Aorta (tissue), 5 donors: ENCODE data around the gene BUD23. TPM values are rescaled to one million over a fixed set of nuclear protein-coding genes. Genes with fewer than 3 reads are reported as not detected.
"Not testable (repeated sequence)": the region's sequence is repeated elsewhere in the genome, so short reads cannot be mapped to it uniquely, and the experiment has no call there.

Experiments
- ATAC-seq: fragments of 200-7000 bp; cut with Tn5 transposase; one replicate; pipeline ENCODE4 v1.9.1; 2022; ENCODE audit warnings: moderate library complexity; ENCODE audit not compliant: low FRiP score
- DNase-seq, 2 donors: peaks; one replicate each; pipeline ENCODE4 v3.0.0-alpha.2; 2020
- H3K27ac ChIP-seq, 2 donors: one replicate each; pipeline ENCODE4 v1.5.1; 2013; ENCODE audit warnings: low read length in 2 of 2, mild to moderate bottlenecking in 2 of 2, moderate library complexity in 2 of 2, control low read depth in 1 of 2, inconsistent platforms in 1 of 2, low read depth in 1 of 2
- H3K27me3 ChIP-seq, 2 donors: one replicate each; pipeline ENCODE4 v1.6.1; 2013; ENCODE audit warnings: control low read depth in 1 of 2, low read length in 1 of 2, mild to moderate bottlenecking in 1 of 2, moderate library complexity in 1 of 2; ENCODE audit not compliant: insufficient read depth in 2 of 2, control insufficient read depth in 1 of 2
- H3K36me3 ChIP-seq, 2 donors: one replicate each; pipeline ENCODE4 v1.6.1; 2013; ENCODE audit warnings: control low read depth in 1 of 2, low read length in 1 of 2, mild to moderate bottlenecking in 1 of 2; ENCODE audit not compliant: insufficient read depth in 2 of 2, control insufficient read depth in 1 of 2
- H3K4me1 ChIP-seq, 2 donors: one replicate each; pipeline ENCODE4 v1.6.1; 2013; ENCODE audit warnings: low read length in 2 of 2, control low read depth in 1 of 2, mild to moderate bottlenecking in 1 of 2, moderate library complexity in 1 of 2; ENCODE audit not compliant: insufficient read depth in 2 of 2, control insufficient read depth in 1 of 2
- H3K4me3 ChIP-seq, 2 donors: one replicate each; pipeline ENCODE4 v1.5.1; 2013; ENCODE audit warnings: low read length in 2 of 2, control low read depth in 1 of 2, mild to moderate bottlenecking in 1 of 2
- H3K9me3 ChIP-seq: one replicate; pipeline ENCODE4 v1.6.1; 2013; ENCODE audit warnings: mild to moderate bottlenecking, low read length; ENCODE audit not compliant: control insufficient read depth
- WGBS, 2 donors: extraction: QIAGEN DNeasy Blood & Tissue Kit; methylation state at CpG; one replicate each; pipeline ENCODE4 v1.1.7; 2013; 5-methylcytosine and 5-hydroxymethylcytosine counted together
- intact Hi-C, 2 donors: fragments of 100-400 bp; cut with DNase I; formaldehyde crosslinking; loops; one replicate each; pipeline versions ENCODE4 v1.14.2 to v1.15.0; 2022
- polyA plus RNA-seq, 2 donors: library from polyadenylated mRNA; stranded (reverse); fragments of 200-250 nt; gene quantifications; one replicate each; pipeline ENCODE4 v1.2.3, GENCODE V29; 2013
- total RNA-seq, 2 donors: library from RNA; stranded (reverse); fragmentation: NEBNext Ultra II Directional; extraction: Animal tissue kit (Norgen Biotek cat#: 25700); gene quantifications; one replicate each; pipeline ENCODE4 v1.2.1, GENCODE V29; 2021
- donor health status: healthy with polysubstance abuse.
- donor health status: Bipolar disorder and iron deficiency.
- donor health status: DM: no; HTN: no; CAD: no.
- donor health status: DM: no; HTN: no; CAD: no.
- donor health status: DM: yes; HTN: yes; CAD: no.

Gene BUD23
- total and polyA plus RNA-seq, 4 donors, result 39.0 to 60.7 (median 43.9) TPM

DNA sequence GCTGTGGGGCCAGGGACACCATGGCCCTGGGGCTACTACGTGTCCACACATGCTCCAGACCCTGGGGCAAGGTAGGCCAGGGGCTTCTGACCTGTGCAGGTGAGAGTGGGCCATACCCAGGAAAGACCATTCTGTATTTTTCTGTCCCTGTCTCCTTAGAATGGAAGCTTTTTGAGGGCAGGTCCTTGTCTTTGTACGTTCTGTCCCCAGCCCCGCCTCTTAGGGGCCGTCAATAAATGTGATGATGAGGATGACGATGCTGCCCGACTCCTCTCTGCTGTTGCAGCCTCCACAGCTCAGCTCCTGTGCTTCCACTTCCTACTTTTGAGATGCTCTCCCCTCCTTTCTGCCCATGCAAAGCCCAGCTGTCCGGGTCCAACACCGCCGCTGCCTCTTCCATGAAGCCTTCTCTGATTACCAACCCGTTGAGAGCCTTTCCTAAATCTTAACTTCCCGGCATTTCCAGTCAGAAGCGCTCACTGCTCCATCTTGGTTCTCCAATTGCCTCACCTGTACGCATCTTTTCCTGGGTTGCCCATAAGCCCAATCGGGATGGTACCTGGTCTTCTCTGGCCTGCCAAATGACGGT, 11.4 kb upstream of the BUD23 start:
- Histone ChIP-seq H3K27me3 (no peaks in the 10 kb centered on the region), H3K27ac (no peak overlapping the region), H3K36me3 (no peaks in the 10 kb centered on the region), H3K4me1 (no peaks in the 10 kb centered on the region), H3K4me3 (no peak overlapping the region), H3K9me3 (no peaks in the 10 kb centered on the region)
- intact Hi-C loops, result loop anchor here in 1 of 2 donors (5.0 kb wide), 1 partner anchor 65 kb away; no protein-coding TSS in a partner anchor
- ATAC-seq (no peak), DNase-seq (no peak)
- 92 to 93% methylated on average over 15 of the region's 15 CpGs for WGBS, 2 donors

DNA sequence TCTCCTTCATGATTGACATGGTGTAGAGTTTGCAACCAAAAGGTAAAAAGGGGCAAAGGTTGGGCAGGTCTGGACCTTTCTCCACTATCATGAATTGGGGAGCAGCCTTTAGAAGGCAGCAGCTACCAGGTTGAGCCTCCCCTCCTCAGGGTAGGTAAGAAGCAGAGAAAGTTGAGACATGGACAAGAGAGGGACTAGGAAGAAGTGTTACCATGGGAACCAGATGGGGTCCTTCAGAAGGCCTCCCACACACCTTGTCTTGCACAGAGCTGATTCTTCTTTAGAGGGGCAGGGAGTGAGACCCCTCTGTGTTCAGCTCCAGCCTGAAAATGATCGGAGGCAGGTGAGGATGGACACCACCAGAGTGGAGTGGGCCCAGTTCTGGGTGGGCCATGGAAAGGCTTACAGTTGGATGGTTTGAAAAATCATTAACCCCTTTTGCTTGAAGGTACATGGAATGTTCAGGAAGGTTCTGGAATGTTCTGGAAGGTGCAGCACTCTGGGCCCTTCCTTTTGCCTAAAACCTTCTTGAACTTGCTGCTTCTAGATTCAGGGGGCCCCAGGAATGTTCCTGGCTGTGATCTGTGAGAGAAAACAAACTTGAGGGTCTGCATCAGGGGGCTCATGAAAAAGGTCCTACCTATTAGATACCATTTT, 8.8 kb upstream of the BUD23 start:
- Histone ChIP-seq H3K4me3 (no peak overlapping the region), H3K9me3 (no peaks in the 10 kb centered on the region), H3K27ac (no peak overlapping the region), H3K27me3 (no peaks in the 10 kb centered on the region), H3K36me3 (peaks cover 0 to 6% of the 10 kb centered on the region in 2 donors), H3K4me1 (no peaks in the 10 kb centered on the region)
- no peak for DNase-seq
- ATAC-seq, result no peak
- intact Hi-C loops, result loop anchor here in 1 of 2 donors (5.0 kb wide), 1 partner anchor 67 kb away; no protein-coding TSS in a partner anchor
- WGBS, 2 donors, result 86 to 90% methylated on average over 1 of the region's 1 CpG

GRCh38 chr7:73676062-73676461, 7.3 kb upstream of the BUD23 start:
- H3K4me3 ChIP-seq, H3K27me3 ChIP-seq, ATAC-seq, H3K36me3 ChIP-seq, H3K27ac ChIP-seq, H3K4me1 ChIP-seq, DNase-seq, intact Hi-C loops, H3K9me3 ChIP-seq: not testable (repeated sequence)
- 86 to 90% methylated on average over 9 of the region's 9 CpGs for WGBS, 2 donors

GRCh38 chr7:73678862-73679261, 4.5 kb upstream of the BUD23 start:
- ATAC-seq, result no peak
- intact Hi-C loops, result no loop called here
- no peaks in the 10 kb centered on the region for H3K9me3 ChIP-seq
- H3K4me1 ChIP-seq, result peaks cover 2 to 3% of the 10 kb centered on the region in 2 donors
- no peak for DNase-seq
- WGBS, 2 donors, result 76 to 77% methylated on average over 6 of the region's 6 CpGs
- H3K27me3 ChIP-seq, result no peaks in the 10 kb centered on the region
- H3K36me3 ChIP-seq, result peaks cover 0 to 6% of the 10 kb centered on the region in 2 donors
- H3K27ac ChIP-seq, result no peak overlapping the region
- H3K4me3 ChIP-seq, result no peak overlapping the region

DNA sequence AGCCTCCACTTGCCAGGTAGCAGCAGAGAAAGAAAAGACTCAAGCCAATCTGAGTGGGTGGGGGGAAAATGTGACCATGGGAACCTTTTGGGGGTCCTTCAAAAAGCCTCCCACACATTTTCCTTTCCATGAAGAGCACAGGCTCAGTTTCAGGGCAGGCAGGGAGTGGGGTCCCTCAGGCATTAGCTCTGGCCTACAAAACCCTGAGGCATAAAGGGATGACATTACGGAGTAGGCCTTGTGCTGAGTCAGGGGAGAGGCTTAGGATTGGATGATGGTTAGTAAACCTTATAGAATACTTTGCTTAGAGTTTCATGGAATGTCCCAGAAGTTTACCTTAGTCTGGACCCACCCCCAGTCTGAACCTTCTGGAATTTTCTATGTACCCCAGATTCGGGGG, 3.7 kb upstream of the BUD23 start:
- Histone ChIP-seq H3K4me3 (no peak overlapping the region), H3K36me3 (peaks cover 0 to 6% of the 10 kb centered on the region in 2 donors), H3K9me3 (no peaks in the 10 kb centered on the region), H3K27ac (no peak overlapping the region), H3K4me1 (peaks cover 2 to 3% of the 10 kb centered on the region in 2 donors), H3K27me3 (no peaks in the 10 kb centered on the region)
- 83 to 88% methylated on average over 2 of the region's 2 CpGs for WGBS, 2 donors
- intact Hi-C loops, result no loop called here
- DNase-seq (no peak), ATAC-seq (no peak)

DNA sequence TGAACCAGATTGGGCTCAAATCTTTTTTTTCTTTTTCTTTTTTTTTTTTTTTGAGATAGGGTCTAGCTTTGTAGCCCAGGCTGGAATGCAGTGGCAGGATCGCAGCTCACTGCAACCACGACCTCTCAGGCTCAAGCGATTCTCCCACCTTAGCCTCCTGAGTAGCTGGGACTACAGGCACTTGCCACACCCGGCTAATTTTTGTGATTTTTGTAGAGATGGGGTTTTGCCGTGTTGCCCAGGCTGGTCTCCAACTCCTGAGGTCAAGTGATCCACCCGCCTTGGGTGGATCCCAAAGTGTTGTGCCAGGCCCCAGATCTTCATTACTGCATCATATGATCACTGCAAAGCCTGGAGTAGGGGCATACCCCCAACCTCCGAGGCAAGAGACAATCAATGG, 2.9 kb upstream of the BUD23 start:
- peaks cover 0 to 6% of the 10 kb centered on the region in 2 donors for H3K36me3 ChIP-seq
- intact Hi-C loops, result no loop called here
- 84 to 86% methylated on average over 7 of the region's 7 CpGs for WGBS, 2 donors
- peaks cover 2 to 3% of the 10 kb centered on the region in 2 donors for H3K4me1 ChIP-seq
- no peak overlapping the region for H3K27ac ChIP-seq
- H3K9me3 ChIP-seq, result no peaks in the 10 kb centered on the region
- H3K4me3 ChIP-seq, result no peak overlapping the region
- H3K27me3 ChIP-seq, result no peaks in the 10 kb centered on the region
- no peak for DNase-seq
- no peak for ATAC-seq

- peaks cover 2 to 3% of the 10 kb centered on the region in 2 donors for H3K4me1 ChIP-seq
- no peak for ATAC-seq
- no peaks in the 10 kb centered on the region for H3K27me3 ChIP-seq
- H3K36me3 ChIP-seq, result peaks cover 0 to 6% of the 10 kb centered on the region in 2 donors
- DNase-seq, result no peak
- 78 to 79% methylated on average over 8 of the region's 8 CpGs for WGBS, 2 donors
- H3K4me3 ChIP-seq, result no peak overlapping the region
- H3K27ac ChIP-seq, result no peak overlapping the region
- no peaks in the 10 kb centered on the region for H3K9me3 ChIP-seq
- intact Hi-C loops, result no loop called here
These were observed 2.4 kb upstream of the BUD23 start for GRCh38 chr7:73681031-73681430.

DNA sequence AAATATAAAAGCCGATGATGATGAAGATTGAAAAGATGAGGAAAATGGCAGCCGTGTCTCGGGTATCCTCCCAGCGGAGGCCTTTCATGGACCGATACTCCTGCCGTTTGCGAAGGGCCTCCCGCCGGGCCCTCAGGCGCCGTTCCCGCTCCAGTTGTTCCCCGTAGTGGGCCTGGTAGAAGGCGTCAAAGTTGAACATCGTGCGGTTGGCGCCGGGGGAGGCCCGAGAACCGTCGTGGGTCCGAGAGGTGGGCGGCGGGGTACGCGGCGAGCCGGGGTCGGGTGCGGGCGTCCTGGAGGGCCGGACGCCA, 697 bp upstream of the BUD23 start:
- H3K27me3 ChIP-seq, result no peaks in the 10 kb centered on the region
- H3K9me3 ChIP-seq, result no peaks in the 10 kb centered on the region
- ATAC-seq (peak; percentile 2), DNase-seq (no peak)
- peak overlapping the region in 1 of 2 donors; percentile 70 for H3K27ac ChIP-seq
- H3K4me3 ChIP-seq, result peak overlapping the region; percentile 75 to 83
- intact Hi-C loops, result loop anchor here in 1 of 2 donors (2.0 kb wide), 1 partner anchor 38 kb away; no protein-coding TSS in a partner anchor
- H3K4me1 ChIP-seq, result peaks cover 2 to 3% of the 10 kb centered on the region in 2 donors
- WGBS, 2 donors, result 1% methylated on average over 33 of the region's 33 CpGs
- peaks cover 0 to 8% of the 10 kb centered on the region in 2 donors for H3K36me3 ChIP-seq
